Measurements from ENCODE around the gene CD300A.

Gene CD300A

GRCh38 chr17:74522381-74523105 lies 56.1 kb downstream of the CD300A start:
- no peak for DNase-seq

GRCh38 chr17:74523308-74523707 lies 56.9 kb downstream of the CD300A start:
- DNase-seq = no peak

- DNase-seq = no peak
Observed at GRCh38 chr17:74524653-74525464, 58.4 kb downstream of the CD300A start.

DNA sequence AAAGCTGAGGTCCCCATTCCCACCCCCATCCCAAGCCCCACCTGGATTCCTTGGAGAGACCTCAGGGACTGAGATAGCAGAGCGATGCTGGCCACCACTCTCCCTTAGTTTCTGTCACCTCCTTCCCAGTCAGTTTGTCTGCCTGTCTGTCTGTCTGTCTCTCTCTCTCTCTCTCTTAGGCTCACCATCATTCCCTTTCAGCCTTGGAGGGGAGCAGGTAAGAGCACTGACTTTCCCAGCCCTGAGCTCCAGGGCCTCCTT lies 59.0 kb downstream of the CD300A start:
- DNase-seq = no peak

DNA sequence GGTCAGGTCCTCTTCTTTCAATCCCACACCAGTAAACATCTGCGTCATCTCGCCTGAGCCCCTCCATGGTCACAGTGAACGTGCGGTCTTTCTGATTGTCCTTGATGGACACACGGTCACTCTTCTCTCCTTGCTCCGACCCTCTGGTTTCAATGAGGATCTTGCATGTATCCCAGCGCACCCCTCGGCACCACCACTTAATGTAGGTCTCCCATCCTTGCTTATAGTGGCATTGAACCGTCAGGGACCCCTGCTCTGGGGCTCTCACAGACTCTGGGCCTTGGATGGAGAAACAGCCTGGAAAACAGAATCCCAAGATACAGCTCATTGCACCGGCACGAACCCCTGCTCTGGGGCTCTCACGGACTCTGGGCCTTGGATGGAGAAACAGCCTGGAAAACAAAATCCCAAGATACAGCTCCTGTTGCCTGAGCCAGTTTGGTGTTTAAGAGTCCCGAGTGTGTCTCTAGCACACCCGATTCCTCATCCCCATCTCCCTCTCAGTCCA lies 59.4 kb downstream of the CD300A start:
- no peak for DNase-seq

GRCh38 chr17:74526681-74527080 lies 60.2 kb downstream of the CD300A start:
- DNase-seq = no peak

GRCh38 chr17:74527081-74527480 lies 60.6 kb downstream of the CD300A start:
- no peak for DNase-seq

GRCh38 chr17:74527756-74528155 lies 61.3 kb downstream of the CD300A start:
- no peak for DNase-seq

GRCh38 chr17:74528491-74529199 lies 62.2 kb downstream of the CD300A start:
- no peak for DNase-seq

DNA sequence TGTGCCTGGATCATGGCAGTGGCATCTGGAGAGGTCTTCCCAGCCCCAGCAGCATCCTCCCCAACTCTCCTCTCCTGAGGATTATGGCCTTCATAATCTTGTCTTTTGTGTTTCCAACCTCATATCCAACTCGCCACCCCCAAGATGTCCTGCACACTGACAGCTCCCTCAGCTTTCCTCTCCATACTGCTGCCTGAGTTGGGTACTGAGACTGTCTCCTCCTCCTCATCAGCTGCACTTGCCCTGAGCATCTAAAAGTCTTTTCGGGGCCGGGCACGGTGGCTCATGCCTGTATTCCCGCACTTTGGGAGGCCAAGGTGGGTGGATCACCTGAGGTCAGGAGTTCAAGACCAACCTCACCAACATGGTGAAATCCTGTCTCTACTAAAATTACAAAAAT lies 62.8 kb downstream of the CD300A start:
- no peak for DNase-seq

DNA sequence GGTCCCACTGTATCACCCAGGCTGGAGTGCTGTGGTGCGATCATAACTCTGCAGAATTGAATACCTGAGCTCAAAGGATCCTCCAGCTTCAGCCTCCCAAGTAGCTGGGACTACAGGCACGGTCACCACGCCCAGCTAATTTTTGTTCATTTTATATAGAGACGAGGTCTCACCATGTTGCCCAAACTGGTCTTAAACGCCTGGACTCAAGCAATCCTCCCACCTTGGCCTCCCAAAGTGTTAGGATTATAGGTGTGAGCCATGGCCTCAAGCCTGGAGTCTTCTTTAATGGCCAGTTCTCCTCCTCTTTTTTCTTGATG lies 64.4 kb downstream of the CD300A start:
- no peak for DNase-seq

- no peak for DNase-seq
Observed at GRCh38 chr17:74531231-74531761, 64.9 kb downstream of the CD300A start, which contains the start of gene CD300LB. Gene CD300LB (minus strand): TSS chr17:74531475. CDS start chr17:74531350, 125 bp downstream.

DNA sequence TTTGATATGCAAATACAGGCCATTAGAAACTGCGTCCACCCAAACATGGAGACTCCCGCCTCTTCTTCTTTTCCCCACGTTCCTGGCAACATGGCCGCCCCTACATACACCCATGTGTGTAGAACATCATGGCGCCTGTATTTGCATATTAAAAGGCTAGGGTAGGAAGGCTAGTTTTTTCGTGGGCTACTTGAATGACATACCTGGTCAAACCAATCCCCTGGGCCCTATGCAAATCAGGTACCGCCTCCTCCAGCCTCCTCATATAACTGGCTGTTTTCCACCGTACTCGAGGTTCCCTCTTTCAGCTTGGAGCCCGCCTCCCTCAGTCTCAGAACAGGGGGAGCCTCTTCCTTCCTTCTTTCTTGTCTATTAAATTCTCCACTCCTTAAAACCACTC lies 65.7 kb downstream of the CD300A start:
- no peak for DNase-seq

Data from NCI-H1092 treated with DMSO at 0.1 percent for 48 hours (cell line).